Stimulated activated CD4-positive, alpha-beta T cell treated with anti-CD3 and anti-CD28 coated beads, Interleukin-4, amount 100 ng/mL, for 4 hours (primary cell): Measurements from ENCODE around the gene SSC5D.

Source experiments
- DNase-seq, 2 experiments: peaks; one replicate each; pipeline ENCODE4 v3.0.0-alpha.2; 2020

SSC5D gene

DNA sequence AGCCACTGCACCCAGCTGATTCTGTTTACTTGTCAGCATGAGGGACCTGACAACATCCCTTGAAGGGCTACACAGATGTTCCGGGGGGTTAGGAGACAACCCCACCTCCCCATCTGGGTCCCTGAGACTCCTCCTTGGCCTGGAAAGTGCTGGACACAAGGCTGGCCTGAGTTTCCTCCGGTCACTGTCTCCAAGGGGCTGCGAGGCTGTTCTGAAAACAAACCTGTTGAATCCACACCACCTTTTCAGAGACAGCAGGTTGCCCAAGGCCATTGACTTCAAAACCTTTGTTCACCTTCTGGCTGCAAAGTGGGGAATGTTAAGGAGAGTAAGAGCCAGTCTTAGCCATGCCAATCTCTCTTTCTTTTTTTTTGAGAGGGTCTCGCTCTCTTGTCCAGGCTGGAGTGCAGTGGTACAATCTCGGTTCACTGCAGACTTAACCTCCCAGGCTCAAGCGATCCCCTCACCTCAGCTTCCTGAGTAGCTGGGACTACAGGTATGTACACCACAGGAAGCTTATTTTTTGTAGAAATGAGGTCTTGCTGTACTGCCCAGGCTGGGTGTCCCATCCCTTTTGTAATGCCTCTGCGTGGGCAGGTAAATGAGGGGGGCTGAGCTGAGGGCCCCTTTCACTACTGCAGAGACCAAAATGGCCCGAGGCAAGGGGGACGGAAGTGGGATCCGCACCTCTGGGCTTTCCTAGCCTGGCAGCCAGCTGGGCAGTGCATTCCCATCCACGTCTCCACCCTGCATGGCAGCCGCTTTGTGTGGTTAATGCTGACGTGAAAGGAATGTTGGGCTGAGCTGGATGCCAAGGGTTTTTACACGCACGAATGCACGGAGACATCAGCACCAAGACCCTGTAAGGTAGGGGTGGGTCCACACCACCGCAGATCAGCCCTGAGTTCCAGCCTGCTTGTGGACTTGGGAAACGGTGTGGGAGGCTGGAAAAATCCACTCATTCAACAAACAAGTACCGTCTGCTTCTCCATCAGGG lies 13.7 kb upstream of the SSC5D start:
- DNase-seq: no peak

GRCh38 chr19:55476100-55476775 lies 12.0 kb upstream of the SSC5D start, which contains the start of gene ZNF628:
Gene ZNF628, plus strand, starts transcription at chr19:55476617. Its CDS starts 3,294 bp downstream, at chr19:55479911.
- peak; percentile 96 to 98 for DNase-seq

GRCh38 chr19:55477905-55478304 lies 10.3 kb upstream of the SSC5D start:
- no peak for DNase-seq

DNA sequence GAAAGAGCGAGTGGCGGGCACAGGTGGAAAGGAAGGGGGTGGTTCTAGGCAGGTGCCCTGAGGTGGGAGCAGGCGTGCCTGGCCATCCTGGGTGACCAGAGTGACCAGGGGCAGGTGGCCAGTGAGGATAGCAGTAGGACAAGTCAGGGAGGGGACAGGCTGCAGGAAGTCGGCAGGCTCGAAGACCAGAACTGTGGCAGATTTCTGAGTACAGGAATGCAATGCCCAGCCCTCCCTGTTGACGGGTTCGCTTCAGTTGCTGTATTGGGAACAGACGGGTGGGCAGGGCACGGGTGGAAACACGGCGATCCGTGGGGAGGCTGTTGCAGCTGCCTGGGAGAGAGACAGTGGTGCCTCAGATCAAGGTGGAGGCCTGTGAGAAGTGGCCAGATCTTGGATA lies 9.9 kb upstream of the SSC5D start:
- no peak for DNase-seq

GRCh38 chr19:55479045-55479444 lies 9.2 kb upstream of the SSC5D start:
- no peak for DNase-seq

GRCh38 chr19:55479451-55480230 lies 8.6 kb upstream of the SSC5D start:
- no peak for DNase-seq

GRCh38 chr19:55481148-55481793 lies 7.0 kb upstream of the SSC5D start:
- no peak for DNase-seq

- DNase-seq: no peak
Measured at GRCh38 chr19:55481794-55482155, 6.5 kb upstream of the SSC5D start.

DNA sequence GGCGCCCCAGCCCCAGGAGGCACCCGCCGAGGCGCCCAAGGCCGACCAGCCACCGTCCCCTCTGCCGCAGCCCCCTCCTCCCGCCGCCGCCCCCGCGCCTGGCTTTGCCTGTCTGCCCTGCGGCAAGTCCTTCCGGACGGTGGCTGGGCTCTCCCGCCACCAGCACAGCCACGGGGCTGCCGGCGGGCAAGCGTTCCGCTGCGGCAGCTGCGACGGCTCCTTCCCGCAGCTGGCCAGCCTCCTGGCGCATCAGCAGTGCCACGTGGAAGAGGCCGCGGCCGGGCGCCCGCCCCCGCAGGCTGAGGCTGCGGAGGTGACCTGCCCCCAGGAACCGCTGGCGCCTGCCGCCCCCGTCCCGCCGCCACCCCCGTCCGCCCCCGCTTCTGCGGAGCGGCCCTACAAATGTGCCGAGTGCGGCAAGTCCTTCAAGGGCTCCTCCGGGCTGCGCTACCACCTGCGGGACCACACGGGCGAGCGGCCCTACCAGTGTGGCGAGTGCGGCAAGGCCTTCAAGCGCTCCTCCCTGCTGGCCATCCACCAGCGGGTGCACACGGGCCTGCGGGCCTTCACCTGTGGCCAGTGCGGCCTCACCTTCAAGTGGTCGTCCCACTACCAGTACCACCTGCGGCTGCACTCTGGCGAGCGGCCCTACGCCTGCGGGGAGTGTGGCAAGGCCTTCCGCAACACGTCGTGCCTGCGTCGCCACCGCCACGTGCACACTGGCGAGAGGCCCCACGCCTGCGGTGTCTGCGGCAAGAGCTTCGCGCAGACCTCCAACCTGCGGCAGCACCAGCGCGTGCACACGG lies 5.9 kb upstream of the SSC5D start:
- no peak for DNase-seq

GRCh38 chr19:55482967-55483705 lies 5.1 kb upstream of the SSC5D start:
- DNase-seq: no peak

GRCh38 chr19:55483706-55484592 lies 4.3 kb upstream of the SSC5D start:
- no peak for DNase-seq

DNA sequence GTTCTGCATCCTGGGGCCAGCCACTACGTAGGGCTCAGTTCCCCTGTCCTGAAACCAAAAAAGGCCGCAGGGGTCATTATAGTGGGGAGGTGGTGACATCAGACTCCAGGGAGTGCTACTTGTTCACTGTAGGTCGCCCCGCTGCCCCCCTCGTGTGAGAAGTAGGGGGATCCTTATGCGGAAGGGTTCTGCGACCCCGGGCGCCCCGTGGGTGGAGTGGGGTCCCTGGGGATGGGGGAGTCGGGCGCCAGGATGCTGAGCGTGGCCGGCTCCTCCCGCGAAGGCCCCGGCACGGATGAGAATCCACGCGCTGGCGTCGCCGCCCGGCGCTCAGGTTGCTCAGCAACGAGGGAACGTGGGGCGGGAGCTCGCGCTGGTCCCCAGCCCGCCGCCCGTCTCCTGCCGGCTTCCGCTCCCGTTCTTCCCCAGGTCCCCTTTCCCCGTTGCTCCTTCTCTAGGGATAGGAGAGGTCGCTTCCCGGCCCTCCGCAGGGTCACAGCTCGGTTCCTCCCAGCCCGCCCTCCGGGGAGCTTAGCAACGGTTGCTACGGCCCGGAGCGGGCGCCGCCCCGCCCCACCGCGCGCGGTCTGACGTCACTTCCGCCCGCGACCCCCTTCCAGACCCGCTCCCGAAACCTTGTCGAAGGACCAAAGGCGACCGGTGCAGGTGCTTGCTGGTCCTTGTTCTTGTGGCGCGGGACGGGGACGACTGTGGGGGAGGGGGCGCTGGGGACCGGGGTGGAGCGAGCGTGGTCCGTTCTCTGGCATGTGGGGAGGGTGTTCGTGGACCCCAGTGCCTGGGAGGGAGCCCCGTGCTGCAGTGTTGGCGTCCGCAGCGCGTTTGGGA lies 3.4 kb upstream of the SSC5D start, which contains the start of gene NAT14:
NAT14 (plus strand) TSS at position 596 of the 846 bp plus-strand sequence. CDS start 521 bp downstream, outside the sequence.
- DNase-seq: peak; percentile 50 to 69

- DNase-seq: no peak
Measured at GRCh38 chr19:55485439-55486011, 2.7 kb upstream of the SSC5D start.

GRCh38 chr19:55486043-55486970 lies 1.9 kb upstream of the SSC5D start:
- DNase-seq: no peak

GRCh38 chr19:55486971-55487923 lies 989 bp upstream of the SSC5D start:
- DNase-seq: peak; percentile 47 to 65
